Activated naive CD8-positive, alpha-beta T cell treated with anti-CD3 and anti-CD28 coated beads for 36 hours (primary cell): Measurements from ENCODE around the gene CCDC121. TPM values are rescaled to one million over a fixed set of nuclear protein-coding genes. Genes with fewer than 3 reads are reported as not detected.
"Not testable (repeated sequence)": the region's sequence is repeated elsewhere in the genome, so short reads cannot be mapped to it uniquely, and the experiment has no call there.

ENCODE experiments used
- DNase-seq: peaks from one replicate; pipeline ENCODE4 v3.0.0; 2021
- H3K27ac Mint-ChIP-seq: one replicate; pipeline ENCODE4 v1.8.0; 2022; ENCODE audit warnings: mild to moderate bottlenecking, moderate library complexity, mixed read lengths
- H3K27me3 Mint-ChIP-seq: one replicate; pipeline ENCODE4 v1.8.0; 2022; ENCODE audit warnings: mild to moderate bottlenecking, mixed read lengths
- H3K36me3 Mint-ChIP-seq: one replicate; pipeline ENCODE4 v1.8.0; 2021; ENCODE audit warnings: mild to moderate bottlenecking, mixed read lengths
- H3K4me1 Mint-ChIP-seq: one replicate; pipeline ENCODE4 v1.8.0; 2021; ENCODE audit warnings: mixed read lengths
- H3K4me3 Mint-ChIP-seq: one replicate; pipeline ENCODE4 v1.8.0; 2022; ENCODE audit warnings: mild to moderate bottlenecking, moderate library complexity, mixed read lengths
- H3K9me3 Mint-ChIP-seq: one replicate; pipeline ENCODE4 v1.8.0; 2022; ENCODE audit warnings: mixed read lengths
- total RNA-seq, 2 experiments: library from RNA; stranded (reverse); gene quantifications; one replicate each; pipeline ENCODE4 v1.2.3, GENCODE V29; 2021

The CCDC121 gene
- total RNA-seq, 2 experiments from 2014 or later = 0.60 to 0.68 TPM

DNA sequence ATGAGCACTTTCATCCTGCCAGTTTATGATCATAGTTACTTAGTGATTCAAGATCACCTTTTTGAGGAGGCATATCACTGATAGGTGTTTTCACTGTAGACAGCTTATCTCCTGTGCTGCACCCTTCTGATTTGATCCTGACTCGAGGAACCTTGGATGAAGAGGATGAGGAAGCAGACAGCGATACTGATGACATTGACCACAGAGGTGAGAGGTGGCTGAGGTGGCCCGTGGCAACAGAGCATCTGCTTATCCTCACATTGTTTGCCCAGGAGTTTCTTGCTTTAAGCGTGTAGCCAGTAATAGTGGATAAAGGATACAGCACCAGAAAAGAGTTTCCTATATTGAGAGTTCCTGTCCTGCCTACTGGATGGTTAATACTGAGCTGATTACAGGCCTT, 18.9 kb upstream of the CCDC121 start:
- Mint-ChIP-seq H3K4me3 (no peak overlapping the region), H3K27ac (no peak overlapping the region), H3K9me3 (no peaks in the 10 kb centered on the region), H3K4me1 (peaks cover 3% of the 10 kb centered on the region), H3K27me3 (no peaks in the 10 kb centered on the region), H3K36me3 (peaks cover 7% of the 10 kb centered on the region)
- no peak for DNase-seq

DNA sequence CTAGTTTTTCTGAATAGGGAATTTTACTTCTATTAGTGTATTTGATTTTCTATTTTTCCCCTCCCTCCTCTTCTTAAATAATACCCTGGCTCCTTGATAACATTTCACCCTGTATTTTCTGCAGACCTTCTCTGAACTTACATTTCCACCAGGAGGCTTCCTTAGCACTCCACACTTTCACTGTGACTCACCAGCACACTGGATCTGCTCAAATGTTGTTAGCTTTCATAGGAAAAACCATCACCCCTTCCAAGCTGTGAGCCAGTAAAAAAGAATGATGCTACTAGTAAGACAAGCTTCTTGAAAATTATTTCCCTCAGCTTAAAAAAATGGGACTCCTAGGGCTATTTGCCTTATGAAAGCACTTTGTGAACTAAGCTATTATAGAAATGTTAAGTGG, 18.5 kb upstream of the CCDC121 start:
- Mint-ChIP-seq H3K9me3 (no peaks in the 10 kb centered on the region), H3K27me3 (no peaks in the 10 kb centered on the region), H3K27ac (no peak overlapping the region), H3K36me3 (peaks cover 7% of the 10 kb centered on the region), H3K4me1 (no peaks in the 10 kb centered on the region), H3K4me3 (no peak overlapping the region)
- DNase-seq = no peak

DNA sequence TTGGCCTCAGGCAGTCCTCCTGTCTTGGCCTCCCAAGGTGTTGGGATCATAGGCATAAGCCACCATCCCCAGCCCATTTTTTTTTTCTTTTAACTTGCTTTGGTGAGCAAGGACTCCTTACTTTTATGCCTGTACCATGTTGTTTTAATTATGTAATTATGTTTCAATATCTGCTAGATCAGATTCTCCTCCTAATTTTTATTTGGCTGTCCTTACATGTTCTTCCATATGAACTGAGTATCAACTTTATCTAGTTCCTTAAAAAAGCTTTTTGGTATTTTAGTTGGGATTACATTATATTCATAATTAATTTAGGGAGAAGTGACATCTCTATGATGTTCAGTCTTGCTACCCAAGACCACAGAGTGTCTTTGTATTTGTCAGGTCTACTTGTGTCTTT, 16.4 kb upstream of the CCDC121 start:
- no peak for DNase-seq
- no peaks in the 10 kb centered on the region for H3K27me3 Mint-ChIP-seq
- no peaks in the 10 kb centered on the region for H3K4me1 Mint-ChIP-seq
- no peak overlapping the region for H3K27ac Mint-ChIP-seq
- H3K9me3 Mint-ChIP-seq = no peaks in the 10 kb centered on the region
- H3K36me3 Mint-ChIP-seq = peaks cover 10% of the 10 kb centered on the region
- no peak overlapping the region for H3K4me3 Mint-ChIP-seq

DNA sequence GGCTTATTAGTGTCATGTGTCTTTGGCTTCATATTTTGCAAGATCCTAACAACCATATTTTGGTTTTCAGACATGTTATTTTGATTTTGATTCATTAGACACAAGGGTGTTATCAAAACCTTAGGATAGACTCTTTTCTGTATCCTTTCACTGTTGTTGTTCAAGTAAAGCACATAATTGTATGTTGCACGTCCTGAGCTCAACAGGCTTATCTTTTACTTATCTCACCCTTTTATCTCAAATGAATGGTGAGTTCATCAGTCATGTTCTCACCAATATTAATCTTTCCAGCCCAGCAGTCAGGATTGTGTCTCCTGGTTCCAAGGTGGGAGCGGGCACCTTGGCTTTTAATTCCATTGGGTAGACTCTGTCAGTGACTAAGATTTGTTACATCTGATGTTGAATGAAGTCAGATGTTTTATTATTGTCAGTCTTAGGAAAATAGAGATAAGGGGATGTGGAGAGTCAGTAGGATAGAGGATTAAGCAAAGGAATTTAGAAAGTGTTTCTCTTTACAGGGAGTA, 12.0 kb upstream of the CCDC121 start:
- peaks cover 21% of the 10 kb centered on the region for H3K36me3 Mint-ChIP-seq
- no peak for DNase-seq
- H3K4me3 Mint-ChIP-seq = no peak overlapping the region
- H3K27me3 Mint-ChIP-seq = no peaks in the 10 kb centered on the region
- H3K4me1 Mint-ChIP-seq = peaks cover 16% of the 10 kb centered on the region
- H3K27ac Mint-ChIP-seq = no peak overlapping the region
- H3K9me3 Mint-ChIP-seq = no peaks in the 10 kb centered on the region

DNA sequence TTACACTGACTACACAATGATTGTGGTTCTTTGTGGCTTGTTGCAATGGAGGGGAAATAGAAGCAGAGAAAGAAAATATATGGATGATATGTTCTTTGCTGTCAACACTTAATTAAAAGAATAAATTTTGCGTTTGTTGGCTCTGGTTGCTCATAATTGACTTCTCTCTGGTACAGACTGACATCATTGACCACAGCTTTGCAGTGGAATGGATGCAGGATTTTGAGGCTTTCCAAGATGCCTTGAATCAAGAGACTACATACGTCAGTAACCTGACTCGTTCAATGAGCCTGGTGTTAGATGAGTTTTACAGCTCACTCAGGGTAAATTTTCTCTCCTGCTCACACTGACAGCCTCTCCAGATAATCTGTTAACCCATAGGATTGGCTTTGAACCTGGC, 9.9 kb upstream of the CCDC121 start:
- H3K27me3 Mint-ChIP-seq = no peaks in the 10 kb centered on the region

DNA sequence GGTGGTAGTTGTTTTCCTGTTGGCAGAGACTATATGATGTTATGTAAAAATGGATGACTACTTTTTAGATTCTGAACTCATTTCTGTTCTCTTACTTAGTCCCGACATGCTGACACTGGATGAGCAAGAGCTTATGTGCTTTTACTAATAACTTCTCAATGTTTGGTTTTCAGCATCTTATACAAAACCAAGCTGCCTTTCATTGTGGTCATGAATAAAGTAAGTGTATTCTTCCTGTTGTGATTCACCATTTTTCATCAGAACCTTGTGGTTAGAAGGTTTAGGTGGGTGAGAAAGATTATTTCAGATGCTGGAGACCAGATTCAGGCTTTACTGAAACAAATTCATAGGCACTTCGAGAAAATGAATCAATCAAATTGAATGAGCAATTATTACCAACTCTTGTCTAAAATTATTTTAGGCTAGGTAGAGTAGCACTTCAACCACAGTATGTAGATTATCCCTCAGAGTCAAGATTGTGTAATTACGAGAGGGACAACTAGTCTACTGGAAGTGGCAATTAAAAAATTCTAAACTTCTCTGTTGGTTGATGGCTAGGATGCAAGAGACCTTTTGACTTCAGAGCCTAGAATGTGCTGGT, 9.3 kb upstream of the CCDC121 start:
- DNase-seq = no peak

More for the DNA sequence above, 9.9 kb upstream of the CCDC121 start:
- H3K36me3 Mint-ChIP-seq = peaks cover 36% of the 10 kb centered on the region
- peak overlapping the region; percentile 89 for H3K27ac Mint-ChIP-seq
- H3K4me3 Mint-ChIP-seq = no peak overlapping the region
- H3K4me1 Mint-ChIP-seq = peaks cover 18% of the 10 kb centered on the region
- H3K9me3 Mint-ChIP-seq = no peaks in the 10 kb centered on the region
- no peak for DNase-seq

DNA sequence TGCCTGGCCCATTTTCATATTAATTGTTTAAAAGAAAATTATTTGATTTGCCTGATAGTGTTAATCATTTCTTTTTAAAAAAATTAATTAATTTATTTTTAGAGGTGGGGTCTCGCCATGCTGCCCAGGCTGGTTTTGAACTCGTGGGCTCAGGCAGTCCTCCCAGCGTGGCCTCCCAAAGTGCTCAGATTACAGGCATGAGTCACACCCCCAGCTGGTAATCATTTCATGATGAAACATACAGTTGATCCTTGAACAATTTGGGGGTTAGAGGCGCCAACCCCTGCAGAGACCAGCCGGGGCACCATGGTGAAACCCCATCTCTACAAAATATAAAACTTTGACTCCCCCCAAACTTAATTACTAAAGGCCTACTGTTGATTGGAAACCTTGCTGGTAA, 8.0 kb upstream of the CCDC121 start:
- peaks cover 18% of the 10 kb centered on the region for H3K4me1 Mint-ChIP-seq
- peaks cover 39% of the 10 kb centered on the region for H3K36me3 Mint-ChIP-seq
- H3K27me3 Mint-ChIP-seq = no peaks in the 10 kb centered on the region
- no peaks in the 10 kb centered on the region for H3K9me3 Mint-ChIP-seq
- no peak for DNase-seq
- no peak overlapping the region for H3K27ac Mint-ChIP-seq
- H3K4me3 Mint-ChIP-seq = no peak overlapping the region

More for the DNA sequence above, 9.3 kb upstream of the CCDC121 start:
- Mint-ChIP-seq H3K27me3 (no peaks in the 10 kb centered on the region), H3K9me3 (no peaks in the 10 kb centered on the region), H3K4me3 (peak overlapping the region; percentile 50), H3K36me3 (peaks cover 36% of the 10 kb centered on the region), H3K4me1 (peaks cover 18% of the 10 kb centered on the region), H3K27ac (peak overlapping the region; percentile 89)

DNA sequence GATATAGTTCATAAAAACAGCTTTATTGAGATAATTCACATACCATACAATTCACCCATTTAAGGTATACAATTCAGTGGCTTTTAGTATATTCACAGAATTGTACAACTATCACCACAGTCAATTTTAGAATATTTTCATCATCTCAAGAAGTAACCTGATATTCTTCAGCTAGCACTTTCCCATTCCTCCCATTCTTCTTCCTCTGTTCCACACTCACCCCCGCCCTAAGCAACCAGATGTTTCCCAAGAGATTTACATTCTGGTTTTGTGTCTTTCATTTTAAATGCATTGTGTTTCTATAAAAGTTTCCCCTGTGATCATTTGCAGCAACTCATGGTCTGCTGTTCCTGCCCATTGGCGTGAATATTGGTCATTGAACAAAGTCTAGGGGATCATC, 5.5 kb upstream of the CCDC121 start:
- H3K4me3 Mint-ChIP-seq = no peak overlapping the region
- no peaks in the 10 kb centered on the region for H3K9me3 Mint-ChIP-seq
- DNase-seq = no peak
- no peaks in the 10 kb centered on the region for H3K27me3 Mint-ChIP-seq
- peaks cover 25% of the 10 kb centered on the region for H3K4me1 Mint-ChIP-seq
- H3K27ac Mint-ChIP-seq = no peak overlapping the region
- peaks cover 38% of the 10 kb centered on the region for H3K36me3 Mint-ChIP-seq

DNA sequence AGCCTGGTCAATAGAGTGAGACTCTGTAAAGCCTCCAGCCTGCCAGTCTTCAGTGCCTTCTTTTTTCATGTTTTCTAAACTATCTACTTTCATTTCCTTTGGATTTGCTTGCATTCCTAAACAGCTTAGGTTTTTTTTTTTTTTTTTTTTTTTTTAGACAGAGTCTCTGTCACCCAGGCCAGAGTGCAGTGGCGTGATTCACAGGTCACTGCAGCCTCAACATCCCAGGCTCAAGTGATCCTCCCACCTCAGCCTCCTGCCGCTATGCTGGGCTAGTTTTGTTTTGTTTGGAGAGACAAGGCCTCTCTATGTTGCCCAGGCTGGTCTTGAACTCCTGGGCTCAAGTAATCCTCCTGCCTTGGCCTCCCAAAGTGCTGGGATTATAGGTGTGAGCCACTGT, 1.4 kb upstream of the CCDC121 start:
- not testable (repeated sequence) for H3K27ac Mint-ChIP-seq, H3K4me3 Mint-ChIP-seq, H3K9me3 Mint-ChIP-seq, H3K27me3 Mint-ChIP-seq, DNase-seq
- Mint-ChIP-seq H3K4me1 (peaks cover 13% of the 10 kb centered on the region), H3K36me3 (peaks cover 17% of the 10 kb centered on the region)

DNA sequence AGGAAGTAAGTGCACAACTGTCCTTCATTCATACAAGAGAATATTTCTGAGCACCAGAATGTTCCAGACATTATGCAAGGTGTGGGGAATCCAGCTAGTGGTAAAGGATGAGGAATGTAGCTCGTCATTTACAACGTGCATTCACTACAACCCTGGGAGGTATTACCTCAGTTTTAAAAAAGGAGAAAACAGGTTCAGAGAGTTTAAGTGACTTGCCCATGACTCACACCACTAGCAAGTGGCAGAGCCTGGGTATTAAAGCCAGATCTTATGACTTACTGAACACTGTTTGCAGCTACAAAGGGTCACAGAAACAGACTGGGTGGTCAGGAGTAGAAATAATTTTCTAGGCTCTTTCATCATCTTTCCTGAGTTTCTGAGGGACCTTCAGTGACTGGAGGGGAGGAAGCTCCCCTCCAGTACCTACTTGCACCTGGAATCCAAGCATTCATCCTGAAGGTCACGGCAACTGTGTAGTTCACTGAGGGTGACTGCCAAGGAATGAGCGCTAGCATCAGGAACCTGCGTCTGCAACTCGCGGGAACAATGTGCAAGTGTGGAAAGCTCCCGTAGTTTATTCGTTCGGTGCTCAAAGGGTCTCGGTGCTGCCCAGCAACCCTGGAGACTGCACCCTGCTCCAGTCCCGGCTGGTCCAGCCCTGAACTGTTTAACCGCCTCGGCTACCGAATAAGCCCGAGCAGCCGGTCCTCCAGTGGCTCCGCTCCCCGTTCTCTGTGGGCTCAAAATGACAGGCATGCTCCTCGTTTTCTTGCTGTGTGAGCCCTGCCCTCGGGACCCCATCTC, 647 bp downstream of the CCDC121 start:
- Mint-ChIP-seq H3K9me3 (no peaks in the 10 kb centered on the region), H3K27ac (no peak overlapping the region), H3K4me3 (no peak overlapping the region), H3K27me3 (no peaks in the 10 kb centered on the region), H3K4me1 (peaks cover 13% of the 10 kb centered on the region), H3K36me3 (peaks cover 12% of the 10 kb centered on the region)
- no peak for DNase-seq

DNA sequence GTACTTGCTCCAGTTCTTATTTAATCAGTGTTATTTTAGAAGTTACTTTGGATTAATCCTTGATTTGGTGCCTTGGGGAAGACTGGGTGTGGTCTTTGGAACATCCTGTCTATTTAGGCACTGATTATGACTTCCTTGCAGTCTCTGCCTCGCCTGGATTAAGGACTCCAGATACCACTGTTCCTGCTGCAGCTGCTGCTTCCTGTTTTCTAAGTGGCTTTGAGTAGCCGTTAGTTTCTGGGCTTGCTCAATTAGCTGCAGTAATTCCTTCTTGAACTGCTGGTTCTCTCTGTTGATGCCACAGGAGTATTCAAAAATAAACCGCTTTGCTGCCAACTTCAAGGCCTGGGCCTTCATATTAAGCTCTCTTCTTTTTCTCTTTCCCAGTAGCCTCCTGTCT, 1.9 kb downstream of the CCDC121 start:
- peaks cover 13% of the 10 kb centered on the region for H3K4me1 Mint-ChIP-seq
- not testable (repeated sequence) for H3K9me3 Mint-ChIP-seq, H3K36me3 Mint-ChIP-seq, DNase-seq, H3K27me3 Mint-ChIP-seq, H3K27ac Mint-ChIP-seq, H3K4me3 Mint-ChIP-seq

DNA sequence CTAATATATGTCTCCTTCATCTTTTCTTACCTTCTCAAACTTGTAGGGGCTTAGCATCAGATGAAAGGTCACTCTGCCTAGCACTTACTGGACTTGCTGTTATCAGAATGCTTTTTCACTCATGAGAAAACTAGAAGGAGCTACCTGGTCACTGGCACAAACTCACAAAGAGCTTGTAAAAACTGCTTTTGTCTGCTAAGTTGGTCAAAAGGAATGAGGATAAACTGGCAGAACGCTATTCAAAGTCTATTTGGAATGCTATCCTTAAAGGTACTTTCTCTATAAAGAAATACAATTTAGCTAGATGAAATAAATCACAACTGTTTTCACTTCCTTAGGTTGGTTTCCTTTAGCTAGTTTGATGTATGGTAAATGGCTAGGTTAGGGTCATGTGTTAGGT, 2.5 kb downstream of the CCDC121 start:
- not testable (repeated sequence) for DNase-seq, H3K27me3 Mint-ChIP-seq, H3K9me3 Mint-ChIP-seq, H3K27ac Mint-ChIP-seq, H3K36me3 Mint-ChIP-seq, H3K4me3 Mint-ChIP-seq
- H3K4me1 Mint-ChIP-seq = peaks cover 13% of the 10 kb centered on the region

DNA sequence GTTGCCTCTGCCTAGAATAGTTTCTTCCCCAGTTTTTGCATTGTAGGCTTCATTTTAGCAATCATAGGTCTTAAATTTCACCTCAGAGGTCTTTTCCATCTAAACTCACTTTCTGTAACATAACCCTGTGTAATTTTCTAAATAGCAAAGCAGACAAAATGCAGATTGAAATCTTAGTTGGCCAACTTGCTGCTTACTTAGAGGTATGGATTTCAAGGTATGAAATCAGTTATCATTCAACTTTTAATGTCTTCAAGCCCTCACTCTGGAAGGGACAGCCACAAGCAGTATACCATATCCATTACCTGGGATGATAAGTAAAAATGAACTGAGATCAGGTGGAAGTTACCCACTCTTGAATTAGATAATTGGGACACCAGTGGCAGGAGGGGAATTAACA, 3.9 kb downstream of the CCDC121 start:
- no peak for DNase-seq
- H3K36me3 Mint-ChIP-seq = peaks cover 8% of the 10 kb centered on the region
- no peaks in the 10 kb centered on the region for H3K27me3 Mint-ChIP-seq
- no peaks in the 10 kb centered on the region for H3K9me3 Mint-ChIP-seq
- H3K27ac Mint-ChIP-seq = no peak overlapping the region
- peaks cover 9% of the 10 kb centered on the region for H3K4me1 Mint-ChIP-seq
- H3K4me3 Mint-ChIP-seq = no peak overlapping the region

DNA sequence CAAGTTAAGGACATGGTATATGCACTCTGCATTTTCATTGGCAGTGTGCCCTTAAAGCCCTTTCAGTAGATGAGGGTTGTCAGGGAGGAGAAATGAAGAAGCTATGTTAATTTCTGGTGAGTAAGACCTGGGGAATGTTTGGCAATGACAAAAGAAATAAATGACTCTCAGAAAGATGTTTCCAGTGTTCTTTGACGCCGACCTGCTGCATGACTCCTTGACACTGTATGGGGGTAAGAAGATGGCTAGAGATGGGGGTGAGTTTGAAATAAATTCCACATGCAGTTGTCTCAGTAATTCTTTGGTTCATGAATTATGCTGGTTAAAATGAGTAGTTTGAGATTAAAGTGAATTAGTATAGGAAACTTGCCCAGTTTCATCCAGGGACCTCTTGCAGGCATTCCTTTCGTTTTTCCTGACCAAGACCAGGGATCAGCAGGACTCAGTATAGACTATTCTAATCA, 5.9 kb downstream of the CCDC121 start:
- Mint-ChIP-seq H3K27ac (no peak overlapping the region), H3K4me1 (peaks cover 3% of the 10 kb centered on the region), H3K36me3 (peaks cover 12% of the 10 kb centered on the region), H3K27me3 (no peaks in the 10 kb centered on the region), H3K9me3 (no peaks in the 10 kb centered on the region), H3K4me3 (no peak overlapping the region)
- DNase-seq = no peak

DNA sequence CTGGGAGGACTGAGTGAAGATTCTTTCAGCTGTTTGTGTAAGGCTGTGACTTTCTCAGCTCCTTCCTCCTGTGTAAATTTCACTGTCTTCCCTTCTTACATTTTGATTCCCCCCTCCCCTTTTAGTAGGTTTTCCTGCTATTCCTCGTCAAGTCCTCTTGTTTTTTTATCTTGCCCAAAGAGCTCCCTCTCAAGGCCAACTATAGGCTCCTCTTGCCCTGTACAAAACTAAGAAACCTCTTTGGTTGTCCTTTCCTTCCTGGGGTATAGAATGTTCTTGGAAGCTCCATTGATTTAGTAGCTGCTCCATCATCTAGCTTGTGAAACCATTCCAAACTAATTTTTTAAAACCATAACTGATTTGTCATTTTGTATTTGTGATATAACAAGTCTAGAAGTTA, 7.3 kb downstream of the CCDC121 start:
- no peaks in the 10 kb centered on the region for H3K27me3 Mint-ChIP-seq
- no peak overlapping the region for H3K27ac Mint-ChIP-seq
- no peaks in the 10 kb centered on the region for H3K9me3 Mint-ChIP-seq
- DNase-seq = no peak
- H3K36me3 Mint-ChIP-seq = peaks cover 18% of the 10 kb centered on the region
- no peaks in the 10 kb centered on the region for H3K4me1 Mint-ChIP-seq
- H3K4me3 Mint-ChIP-seq = no peak overlapping the region

DNA sequence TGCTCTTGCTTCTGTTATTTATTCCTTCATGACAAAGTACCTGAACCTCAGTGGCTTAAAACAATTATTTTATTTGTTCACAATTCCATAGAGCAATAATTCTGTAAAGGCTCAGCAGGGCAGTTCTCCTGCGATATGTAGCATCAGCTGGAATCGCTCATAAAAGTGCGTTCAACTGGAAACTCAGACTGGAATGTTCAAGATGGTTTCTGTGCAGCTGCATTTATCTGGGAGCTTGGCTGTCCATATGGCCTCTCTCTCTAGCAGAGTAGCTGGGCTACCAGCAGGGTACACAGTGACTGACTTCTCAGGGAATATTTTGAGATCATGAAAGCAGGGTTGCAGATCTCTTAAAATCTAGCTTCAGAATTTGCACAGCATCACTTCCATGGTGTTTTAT, 13.5 kb downstream of the CCDC121 start:
- DNase-seq = no peak
- H3K4me1 Mint-ChIP-seq = no peaks in the 10 kb centered on the region
- peaks cover 20% of the 10 kb centered on the region for H3K36me3 Mint-ChIP-seq
- H3K9me3 Mint-ChIP-seq = no peaks in the 10 kb centered on the region
- no peaks in the 10 kb centered on the region for H3K27me3 Mint-ChIP-seq
- no peak overlapping the region for H3K4me3 Mint-ChIP-seq
- no peak overlapping the region for H3K27ac Mint-ChIP-seq
